AG04450 (cell line): ENCODE results near the gene FKBP1A. TPM values are rescaled to one million over a fixed set of nuclear protein-coding genes. Genes with fewer than 3 reads are reported as not detected.

Experiments used
- CTCF ChIA-PET: fragments of 300-600, 350-600 bp; formaldehyde crosslinking; extraction: SDS; loops from one replicate; lab custom pipeline; 2022; ENCODE audit warnings: antibody characterized with exemption, inconsistent platforms; lab: Charles Lee
- POLR2A ChIA-PET: fragments of 350-600 bp; formaldehyde crosslinking; extraction: SDS; loops from one replicate; lab custom pipeline; 2021; ENCODE audit warnings: antibody characterized with exemption, inconsistent platforms; lab: Yijun Ruan, JAX
- DNase-seq: peaks from one replicate; pipeline ENCODE4 v3.0.0-alpha.2; 2011; ENCODE audit warnings: low read depth, low spot score
- H3K27ac ChIP-seq: one replicate; pipeline ENCODE4 v1.5.1; 2012; ENCODE audit warnings: low read depth, low read length, control low read depth
- H3K27me3 ChIP-seq: one replicate; pipeline ENCODE4 v1.6.0; 2012; ENCODE audit warnings: low read length; ENCODE audit not compliant: control insufficient read depth, insufficient read depth
- H3K4me3 ChIP-seq: 2 replicates; pipeline ENCODE4 v1.5.1; 2011; ENCODE audit warnings: mild to moderate bottlenecking, low read depth, low read length, control low read depth
- H3K9me3 ChIP-seq: 2 replicates; pipeline ENCODE4 v1.5.1; 2012; ENCODE audit warnings: low read length; ENCODE audit not compliant: control insufficient read depth, insufficient read depth
- CTCF ChIP-seq: IDR thresholded peaks from 2 replicates; pipeline ENCODE4 v1.5.1; 2011; ENCODE audit warnings: low read depth, low read length, control low read depth, inconsistent platforms
- polyA plus RNA-seq: library from polyadenylated mRNA; depleted of rRNA; stranded (reverse); fragments of >200 nt; gene quantifications from 2 replicates; pipeline ENCODE4 v1.2.3, GENCODE V29; 2011

Gene FKBP1A
- polyA plus RNA-seq, 1 experiment: 579 TPM

GRCh38 chr20:1426231-1426849 is 33.5 kb upstream of the FKBP1A start:
- H3K27me3 ChIP-seq: no peaks in the 10 kb centered on the region
- H3K27ac ChIP-seq: no peak overlapping the region
- no peak overlapping the region for H3K4me3 ChIP-seq
- no peaks in the 10 kb centered on the region for H3K9me3 ChIP-seq
- TF ChIP-seq CTCF: no peak
- no peak for DNase-seq
- CTCF ChIA-PET: interaction anchor here (1.0 to 1.5 kb wide), 6 partner anchors 9 to 113 kb away, joined by 3 to 5 read pairs (median 3); no protein-coding TSS in a partner anchor
- POLR2A ChIA-PET: no interaction called here

GRCh38 chr20:1424336-1424735 is 31.5 kb upstream of the FKBP1A start:
- DNase-seq: no peak
- ChIA-PET POLR2A (no interaction called here), CTCF (interaction anchor here (1.0 kb wide), 1 partner anchor 12 kb away, joined by 3 read pairs; no protein-coding TSS in a partner anchor)
- no peak overlapping the region for H3K27ac ChIP-seq
- H3K27me3 ChIP-seq: no peaks in the 10 kb centered on the region
- H3K4me3 ChIP-seq: no peak overlapping the region
- H3K9me3 ChIP-seq: peaks cover 5% of the 10 kb centered on the region; the same call in 1 of the 2 replicates
- no peak for TF ChIP-seq CTCF

GRCh38 chr20:1423625-1424106 is 30.8 kb upstream of the FKBP1A start:
- Histone ChIP-seq H3K9me3 (peaks cover 5% of the 10 kb centered on the region; the same call in 1 of the 2 replicates), H3K27ac (no peak overlapping the region), H3K4me3 (no peak overlapping the region), H3K27me3 (no peaks in the 10 kb centered on the region)
- peak; percentile 10; the same call in 1 of the 2 replicates for TF ChIP-seq CTCF
- POLR2A ChIA-PET: no interaction called here
- DNase-seq: no peak
- CTCF ChIA-PET: no interaction called here

- H3K4me3 ChIP-seq: no peak overlapping the region
- H3K27ac ChIP-seq: no peak overlapping the region
- CTCF ChIA-PET: no interaction called here
- H3K9me3 ChIP-seq: peaks cover 5% of the 10 kb centered on the region; the same call in 1 of the 2 replicates
- no peak for TF ChIP-seq CTCF
- H3K27me3 ChIP-seq: no peaks in the 10 kb centered on the region
- DNase-seq: no peak
- POLR2A ChIA-PET: no interaction called here
These were observed 30.4 kb upstream of the FKBP1A start for GRCh38 chr20:1423206-1423605.

- CTCF ChIA-PET: no interaction called here
- Histone ChIP-seq H3K4me3 (no peak overlapping the region), H3K27me3 (no peaks in the 10 kb centered on the region), H3K9me3 (peaks cover 5% of the 10 kb centered on the region; the same call in 1 of the 2 replicates), H3K27ac (no peak overlapping the region)
- no peak for TF ChIP-seq CTCF
- POLR2A ChIA-PET: no interaction called here
- no peak for DNase-seq
These were observed 29.9 kb upstream of the FKBP1A start for GRCh38 chr20:1422753-1423152.
